ENCODE results near the gene HACD3.

GRCh38 chr15:65533057-65533756 lies 2.9 kb downstream of the HACD3 start:
- TF ChIP-seq CTCF (conservative IDR thresholded peaks at IDR 0.05; ENCODE audit: low read depth, low read length) = no peak
- no peak for TF ChIP-seq CEBPB (IDR thresholded peaks at IDR 0.05; ENCODE audit: low read depth, low read length)
- TF ChIP-seq RCOR1 (IDR thresholded peaks at IDR 0.05; ENCODE audit: insufficient replicate concordance, low read length) = no peak

Data from IMR-90 (cell line).